Transverse colon (tissue), 4 donors: Measurements from ENCODE around the gene HYPK. TPM values are rescaled to one million over a fixed set of nuclear protein-coding genes. Genes with fewer than 3 reads are reported as not detected.
A peak's percentile ranks its signal among the peaks of the same experiment; 100 is the strongest.

Experiments used
- DNase-seq: peaks from one replicate; pipeline ENCODE4 v3.0.0-alpha.2; 2019
- H3K27ac ChIP-seq, 4 donors: fragments of 200-600 bp; sonication (generic); 2 replicates each; pipeline ENCODE4 v1.5.1; 2016 to 2018; ENCODE audit warnings: inconsistent platforms in 4 of 4
- H3K27me3 ChIP-seq: fragments of 200-600 bp; sonication (generic); 2 replicates; pipeline ENCODE4 v1.5.1; 2017; ENCODE audit warnings: inconsistent platforms
- H3K36me3 ChIP-seq, 4 donors: fragments of 200-600 bp; sonication (generic); 2 replicates each; pipeline ENCODE4 v1.5.1; 2017 to 2019; ENCODE audit warnings: inconsistent platforms in 4 of 4
- H3K4me1 ChIP-seq, 4 donors: fragments of 200-600 bp; sonication (generic); 2 replicates each; pipeline ENCODE4 v1.5.1; 2017 to 2020; ENCODE audit warnings: inconsistent platforms in 4 of 4
- H3K4me3 ChIP-seq, 4 donors: fragments of 200-600 bp; sonication (generic); 1 replicate in 1 of 4; 2 replicates in 3 of 4; pipeline versions ENCODE4 v1.5.1 to v1.6.1; 2017 to 2019; ENCODE audit warnings: inconsistent platforms in 4 of 4
- H3K9me3 ChIP-seq, 2 donors: fragments of 200-600 bp; sonication (generic); 2 replicates each; pipeline ENCODE4 v1.5.1; 2017 to 2019; ENCODE audit warnings: inconsistent platforms in 2 of 2
- EP300 ChIP-seq: sonication (generic); formaldehyde crosslinking; IDR thresholded peaks from one replicate; pipeline ENCODE4 v1.6.1; 2017; ENCODE audit warnings: antibody characterized with exemption, low read depth
- POLR2A ChIP-seq: fragments of 450-650 bp; IDR thresholded peaks from one replicate; pipeline ENCODE4 v1.6.1; 2016; ENCODE audit warnings: antibody characterized with exemption, mild to moderate bottlenecking, moderate library complexity
- POLR2AphosphoS5 ChIP-seq, 3 donors: sonication (generic); formaldehyde crosslinking; IDR thresholded peaks; one replicate each; pipeline ENCODE4 v1.6.1; 2016; ENCODE audit warnings: antibody characterized with exemption in 3 of 3
- WGBS, 2 donors: methylation state at CpG; one replicate each; pipeline ENCODE4 v1.1.5; 2018; ENCODE audit warnings: low coverage in 1 of 2; 5-methylcytosine and 5-hydroxymethylcytosine counted together
- in situ Hi-C, 4 donors: fragments of 200-750 bp; cut with MboI; loops; one replicate each; pipeline versions ENCODE4 v1.15.0 to v1.15.1; 2017; ENCODE audit warnings: low sequenced_read_pairs in 3 of 4, low pct_ligation_motif_present in 1 of 4, low pct_unique_long_range_greater_than_20kb in 1 of 4
- intact Hi-C: fragments of 100-400 bp; cut with DNase I; formaldehyde crosslinking; loops from one replicate; pipeline ENCODE4 v1.15.1; 2023; ENCODE audit warnings: low total_unique reads
- total RNA-seq, 4 donors: library from RNA; depleted of rRNA; stranded (reverse); fragments of >200 nt; gene quantifications; one replicate each; pipeline ENCODE4 v1.1.0, GENCODE V29; 2016
- TF ChIP-seq, protein P1 (sequence below), 5 experiments: fragments of 200-600 bp in 3 of 5; fragments of 450-650 bp in 2 of 5; sonication (generic) in 3 of 5; IDR thresholded peaks; 1 replicate in 2 of 5; 2 replicates in 3 of 5; pipeline ENCODE4 v1.5.1; 2016 to 2017; ENCODE audit warnings: antibody characterized with exemption in 5 of 5, inconsistent platforms in 3 of 5, mild to moderate bottlenecking in 2 of 5, moderate library complexity in 1 of 5

Gene HYPK
- total RNA-seq, 4 donors from 2014 or later: 10.6 to 41.1 (median 27.5) TPM

DNA sequence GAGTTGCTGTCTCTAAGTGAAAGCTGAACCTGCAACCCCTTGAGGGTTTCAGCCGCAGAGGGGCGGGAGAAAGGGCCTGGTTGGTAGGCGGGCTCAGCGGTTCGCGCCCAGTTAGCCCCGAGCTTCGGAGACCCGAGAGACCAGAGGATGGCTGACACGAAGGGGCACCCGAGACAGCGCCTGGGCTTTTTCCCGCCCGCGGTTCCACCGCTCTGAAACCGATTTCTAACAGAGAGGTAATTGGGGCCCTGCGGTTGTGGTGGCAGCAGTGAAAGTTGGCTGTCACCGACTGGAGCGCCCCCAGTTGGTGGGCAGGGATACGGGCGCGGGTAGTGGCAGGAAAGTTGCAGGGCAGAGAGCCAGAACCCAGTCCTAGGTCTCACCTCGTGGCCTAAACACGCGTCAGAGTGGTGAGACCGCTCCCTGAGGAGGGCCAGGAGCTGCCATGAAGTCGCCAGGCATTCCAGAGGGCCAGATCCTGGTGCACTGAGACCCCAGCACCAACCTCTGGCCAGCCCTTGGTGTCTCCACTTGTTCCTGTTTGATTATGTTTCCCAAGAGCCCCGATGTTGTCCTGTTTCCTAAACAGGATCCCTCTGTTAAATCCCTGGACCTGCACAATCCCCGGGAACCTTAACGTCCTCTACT is 23.0 kb upstream of the HYPK start:
- H3K4me1 ChIP-seq: peaks cover 0 to 23% (median 15%) of the 10 kb centered on the region in 4 donors
- TF ChIP-seq POLR2AphosphoS5 (IDR thresholded peaks at IDR 0.05): peak; percentile 13 to 50 (median 47)
- TF ChIP-seq, protein P1, sequence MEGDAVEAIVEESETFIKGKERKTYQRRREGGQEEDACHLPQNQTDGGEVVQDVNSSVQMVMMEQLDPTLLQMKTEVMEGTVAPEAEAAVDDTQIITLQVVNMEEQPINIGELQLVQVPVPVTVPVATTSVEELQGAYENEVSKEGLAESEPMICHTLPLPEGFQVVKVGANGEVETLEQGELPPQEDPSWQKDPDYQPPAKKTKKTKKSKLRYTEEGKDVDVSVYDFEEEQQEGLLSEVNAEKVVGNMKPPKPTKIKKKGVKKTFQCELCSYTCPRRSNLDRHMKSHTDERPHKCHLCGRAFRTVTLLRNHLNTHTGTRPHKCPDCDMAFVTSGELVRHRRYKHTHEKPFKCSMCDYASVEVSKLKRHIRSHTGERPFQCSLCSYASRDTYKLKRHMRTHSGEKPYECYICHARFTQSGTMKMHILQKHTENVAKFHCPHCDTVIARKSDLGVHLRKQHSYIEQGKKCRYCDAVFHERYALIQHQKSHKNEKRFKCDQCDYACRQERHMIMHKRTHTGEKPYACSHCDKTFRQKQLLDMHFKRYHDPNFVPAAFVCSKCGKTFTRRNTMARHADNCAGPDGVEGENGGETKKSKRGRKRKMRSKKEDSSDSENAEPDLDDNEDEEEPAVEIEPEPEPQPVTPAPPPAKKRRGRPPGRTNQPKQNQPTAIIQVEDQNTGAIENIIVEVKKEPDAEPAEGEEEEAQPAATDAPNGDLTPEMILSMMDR (IDR thresholded peaks at IDR 0.05): peak; percentile 72 to 95 (median 81)
- no peak for TF ChIP-seq EP300
- peak overlapping the region; percentile 44 to 81 (median 72) for H3K4me3 ChIP-seq
- H3K9me3 ChIP-seq: no peaks in the 10 kb centered on the region
- H3K27ac ChIP-seq: peak overlapping the region; percentile 88 to 97 (median 92)
- intact Hi-C loops: no loop called here
- no peaks in the 10 kb centered on the region for H3K27me3 ChIP-seq
- 2 to 14% methylated on average over 3 to 30 of the region's 31 CpGs for WGBS, 2 donors
- peak; percentile 87 for DNase-seq
- in situ Hi-C loops: loop anchor here in 1 of 4 donors (25.0 kb wide), 1 partner anchor 290 kb away; the partner anchor contains the start of gene TP53BP1
- peaks cover 0 to 14% (median 7%) of the 10 kb centered on the region in 4 donors for H3K36me3 ChIP-seq

DNA sequence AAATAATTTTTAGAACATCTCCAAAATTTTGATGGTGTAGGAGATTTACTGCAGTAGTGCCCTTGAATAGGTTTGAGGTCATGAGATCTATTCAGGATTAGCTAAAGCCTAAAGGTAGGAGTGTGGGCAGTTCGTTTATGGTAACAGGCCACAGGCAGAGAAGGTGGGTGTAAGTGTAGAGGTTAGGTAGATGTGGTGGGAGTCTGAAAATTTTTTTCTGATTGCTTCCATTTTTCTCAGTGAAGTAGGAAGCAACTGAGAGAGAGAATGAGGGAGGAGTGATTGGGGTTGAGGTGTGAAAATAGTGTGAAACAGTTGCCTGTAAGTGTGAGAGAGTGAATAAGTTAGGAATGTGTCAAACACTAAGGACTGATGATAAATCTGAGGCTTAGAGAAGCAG is 21.4 kb upstream of the HYPK start:
- no peak for TF ChIP-seq EP300
- TF ChIP-seq, protein P1 (IDR thresholded peaks at IDR 0.05): no peak
- no peak for TF ChIP-seq POLR2A
- no peak for TF ChIP-seq POLR2AphosphoS5 (IDR thresholded peaks at IDR 0.05)
- no peak for DNase-seq
- intact Hi-C loops: no loop called here
- Histone ChIP-seq H3K4me1 (peaks cover 0 to 23% (median 15%) of the 10 kb centered on the region in 4 donors), H3K27me3 (no peaks in the 10 kb centered on the region), H3K36me3 (no peaks in the 10 kb centered on the region), H3K27ac (no peak overlapping the region), H3K9me3 (no peaks in the 10 kb centered on the region), H3K4me3 (no peak overlapping the region)
- WGBS, 2 donors: 69% methylated on average over 1 of the region's 1 CpG; no CpG with 5 or more reads in 1 of the 2 donors
- in situ Hi-C loops: loop anchor here in 1 of 4 donors (25.0 kb wide), 1 partner anchor 292 kb away; the partner anchor contains the start of gene TP53BP1

DNA sequence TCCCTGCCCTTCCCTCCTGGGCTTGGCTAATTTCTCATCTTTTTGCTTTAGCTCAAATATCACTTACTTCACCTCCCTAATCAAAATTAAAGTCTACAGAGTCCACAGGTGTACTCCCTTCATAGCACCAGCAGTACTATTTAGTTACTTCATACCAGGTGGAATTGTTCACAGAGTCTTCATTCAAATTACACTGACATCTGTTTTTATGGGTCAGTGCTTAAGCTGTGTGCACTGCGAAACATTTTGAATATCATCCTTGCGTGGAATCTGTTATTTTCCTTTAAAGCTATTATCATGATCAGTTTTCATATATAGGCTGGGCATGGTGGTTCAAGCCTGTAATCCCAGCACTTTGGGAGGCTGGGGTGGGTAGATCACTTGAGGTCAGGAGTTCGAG is 11.0 kb upstream of the HYPK start:
- no peak overlapping the region for H3K27ac ChIP-seq
- H3K27me3 ChIP-seq: no peaks in the 10 kb centered on the region
- H3K4me3 ChIP-seq: no peak overlapping the region
- intact Hi-C loops (no loop called here), in situ Hi-C loops (loop anchor here in 1 of 4 donors (25.0 kb wide), 1 partner anchor 302 kb away; the partner anchor contains the start of gene TP53BP1)
- 82 to 100% methylated on average over 2 to 3 of the region's 3 CpGs for WGBS, 2 donors
- H3K4me1 ChIP-seq: peaks cover 13 to 21% (median 18%) of the 10 kb centered on the region in 4 donors
- H3K9me3 ChIP-seq: no peaks in the 10 kb centered on the region
- no peak for TF ChIP-seq EP300
- DNase-seq: no peak
- peaks cover 0 to 8% (median 4%) of the 10 kb centered on the region in 4 donors for H3K36me3 ChIP-seq

DNA sequence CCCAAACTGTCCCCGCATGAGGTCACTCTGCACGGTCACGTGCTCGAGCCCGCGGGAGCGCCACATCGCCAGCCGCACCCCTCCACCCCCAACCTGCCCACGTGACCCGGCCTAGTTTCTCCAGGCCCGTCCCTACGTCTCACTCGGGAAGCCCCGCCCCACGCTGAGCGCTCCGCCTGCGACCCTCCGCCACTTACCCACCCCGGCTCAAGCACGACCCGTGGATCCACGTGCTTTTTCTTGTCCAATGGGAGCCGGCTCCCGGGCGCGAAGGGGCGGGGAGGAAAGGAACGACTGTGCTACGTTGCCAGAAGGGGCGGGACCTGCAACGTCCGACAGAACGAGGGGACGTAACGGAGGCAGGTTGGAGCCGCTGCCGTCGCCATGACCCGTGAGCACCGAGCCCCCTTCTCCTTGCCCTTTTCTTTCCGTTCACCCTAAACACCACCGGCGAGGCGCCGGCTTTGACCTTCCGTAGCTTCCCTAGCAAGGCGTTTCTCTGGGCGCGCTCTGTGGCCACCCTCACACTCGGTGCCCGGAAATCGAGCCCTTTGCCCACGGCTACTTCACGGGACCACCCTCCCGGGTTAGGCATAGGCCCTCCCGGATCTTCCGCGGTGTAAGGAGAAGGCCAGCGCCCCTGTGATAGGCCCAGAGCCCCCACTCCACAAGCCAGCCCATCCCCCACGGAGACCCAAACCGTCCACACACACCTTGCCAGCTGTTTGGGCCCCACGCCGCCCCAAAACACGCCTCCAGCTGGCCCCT is 8.2 kb upstream of the HYPK start, which contains the start of gene SERF2:
SERF2 (plus strand) TSS at position 328 of the 768 bp plus-strand sequence; CDS start at position 385, 57 bp downstream.
- intact Hi-C loops: no loop called here
- Histone ChIP-seq H3K27ac (peak within 1 kb of the TSS; percentile 90 to 99 (median 97)), H3K9me3 (no peaks in the 10 kb centered on the region), H3K27me3 (no peaks in the 10 kb centered on the region), H3K36me3 (peaks cover 0 to 15% (median 6%) of the 10 kb centered on the region in 4 donors), H3K4me1 (peaks cover 27 to 45% (median 35%) of the 10 kb centered on the region in 4 donors), H3K4me3 (peak within 1 kb of the TSS; percentile 74 to 94 (median 86))
- in situ Hi-C loops: loop anchor here in 1 of 4 donors (25.0 kb wide), 1 partner anchor 305 kb away; the partner anchor contains the start of gene TP53BP1
- DNase-seq: peak; percentile 100
- TF ChIP-seq, protein P1 (IDR thresholded peaks at IDR 0.05): peak in 1 of 5 experiments; percentile 13
- TF ChIP-seq POLR2AphosphoS5 (IDR thresholded peaks at IDR 0.05) (peak; percentile 100), POLR2A (peak; percentile 100), EP300 (no peak)
- 0 to 3% methylated on average over 7 to 27 of the region's 66 CpGs for WGBS, 2 donors
